Mesendoderm (in vitro differentiated cells): Measurements from ENCODE around the gene PLEKHG4.

Experiments used
- DNase-seq: peaks from one replicate; pipeline ENCODE4 v3.0.0; 2013
- H2AK5ac ChIP-seq: 2 replicates; pipeline ENCODE4 v1.6.1; 2013; ENCODE audit warnings: low read length, inconsistent platforms
- H2BK120ac ChIP-seq: 2 replicates; pipeline ENCODE4 v1.6.1; 2013; ENCODE audit warnings: low read depth, mild to moderate bottlenecking, low read length, moderate library complexity, mixed read lengths
- H2BK15ac ChIP-seq: replicated peaks from 2 replicates; pipeline ENCODE4 v1.6.1; 2013; ENCODE audit warnings: low read depth, mild to moderate bottlenecking, moderate library complexity
- H2BK5ac ChIP-seq: 2 replicates; pipeline ENCODE4 v1.6.1; 2013; ENCODE audit warnings: low read length, inconsistent platforms
- H3K18ac ChIP-seq: 2 replicates; pipeline ENCODE4 v1.6.1; 2013; ENCODE audit warnings: mild to moderate bottlenecking, low read length, mixed read lengths
- H3K23ac ChIP-seq: one replicate; pipeline ENCODE4 v1.6.1; 2013; ENCODE audit warnings: low read length
- H3K27ac ChIP-seq: 2 replicates; pipeline ENCODE4 v1.5.1; 2013; ENCODE audit warnings: low read depth, mild to moderate bottlenecking, inconsistent platforms, low read length, moderate library complexity
- H3K27me3 ChIP-seq: 2 replicates; pipeline ENCODE4 v1.6.1; 2013; ENCODE audit warnings: low read length, control low read depth, mild to moderate bottlenecking, inconsistent platforms; ENCODE audit not compliant: insufficient read depth, poor library complexity
- H3K36me3 ChIP-seq: 2 replicates; pipeline ENCODE4 v1.6.1; 2013; ENCODE audit warnings: low read length, inconsistent platforms; ENCODE audit not compliant: control insufficient read depth, insufficient read depth
- H3K4ac ChIP-seq: one replicate; pipeline ENCODE4 v1.6.1; 2013; ENCODE audit warnings: low read depth, mild to moderate bottlenecking, low read length, moderate library complexity
- H3K4me1 ChIP-seq: 2 replicates; pipeline ENCODE4 v1.6.1; 2013; ENCODE audit warnings: low read depth, low read length, inconsistent platforms; ENCODE audit not compliant: control insufficient read depth
- H3K4me2 ChIP-seq: 2 replicates; pipeline ENCODE4 v1.6.1; 2013; ENCODE audit warnings: low read length
- H3K4me3 ChIP-seq: 2 replicates; pipeline ENCODE4 v1.5.1; 2013; ENCODE audit warnings: mild to moderate bottlenecking, low read length
- H3K56ac ChIP-seq: one replicate; pipeline ENCODE4 v1.6.1; 2013; ENCODE audit warnings: low read length
- H3K79me1 ChIP-seq: 2 replicates; pipeline ENCODE4 v1.6.1; 2013; ENCODE audit warnings: low read length, inconsistent platforms
- H3K79me2 ChIP-seq: 2 replicates; pipeline ENCODE4 v1.6.1; 2013; ENCODE audit warnings: mild to moderate bottlenecking, low read length; ENCODE audit not compliant: control insufficient read depth, insufficient read depth
- H3K9ac ChIP-seq: 2 replicates; pipeline ENCODE4 v1.6.1; 2013; ENCODE audit warnings: low read length, inconsistent platforms
- H4K5ac ChIP-seq: one replicate; pipeline ENCODE4 v1.6.1; 2013; ENCODE audit warnings: low read length
- H4K8ac ChIP-seq: one replicate; pipeline ENCODE4 v1.6.1; 2013; ENCODE audit warnings: low read depth, mild to moderate bottlenecking, control low read depth, low read length, moderate library complexity
- WGBS: extraction: QIAGEN DNeasy Blood & Tissue Kit; methylation state at CpG from one replicate; pipeline ENCODE4 v1.1.7; 2013; ENCODE audit warnings: low lambda C conversion rate, missing lambda C conversion rate; ENCODE audit not compliant: insufficient coverage; ENCODE audit errors: extremely low coverage; 5-methylcytosine and 5-hydroxymethylcytosine counted together

Gene PLEKHG4

GRCh38 chr16:67254801-67255552 is 24.4 kb upstream of the PLEKHG4 start:
- Histone ChIP-seq H3K18ac (no peak overlapping the region), H4K8ac (no peak overlapping the region), H2BK15ac (no peak overlapping the region), H2AK5ac (no peak overlapping the region), H3K4ac (no peak overlapping the region), H3K4me1 (no peaks in the 10 kb centered on the region), H2BK5ac (no peak overlapping the region), H3K36me3 (no peaks in the 10 kb centered on the region), H3K9ac (no peak overlapping the region), H3K27ac (no peak overlapping the region), H3K79me1 (no peaks in the 10 kb centered on the region), H3K4me2 (no peak overlapping the region), H3K4me3 (no peak overlapping the region), H3K56ac (peak overlapping the region; percentile 7), H3K23ac (no peak overlapping the region), H3K79me2 (no peaks in the 10 kb centered on the region), H2BK120ac (no peak overlapping the region), H3K27me3 (peaks cover 1% of the 10 kb centered on the region), H4K5ac (no peak overlapping the region)
- WGBS, result no CpG with 5 or more reads among the region's 18 CpGs
- no peak for DNase-seq

GRCh38 chr16:67255553-67256221 is 23.6 kb upstream of the PLEKHG4 start:
- no peaks in the 10 kb centered on the region for H3K79me1 ChIP-seq
- no peak overlapping the region for H3K4me3 ChIP-seq
- no peak overlapping the region for H4K8ac ChIP-seq
- no peaks in the 10 kb centered on the region for H3K4me1 ChIP-seq
- H3K36me3 ChIP-seq, result no peaks in the 10 kb centered on the region
- no peak overlapping the region for H2BK15ac ChIP-seq
- no peak overlapping the region for H2BK120ac ChIP-seq
- H2BK5ac ChIP-seq, result no peak overlapping the region
- H3K4me2 ChIP-seq, result no peak overlapping the region
- H3K56ac ChIP-seq, result no peak overlapping the region
- H3K9ac ChIP-seq, result no peak overlapping the region
- H3K4ac ChIP-seq, result no peak overlapping the region
- no peak overlapping the region for H4K5ac ChIP-seq
- no peaks in the 10 kb centered on the region for H3K27me3 ChIP-seq
- no peaks in the 10 kb centered on the region for H3K79me2 ChIP-seq
- H3K27ac ChIP-seq, result no peak overlapping the region
- H3K23ac ChIP-seq, result no peak overlapping the region
- no peak overlapping the region for H2AK5ac ChIP-seq
- no peak for DNase-seq
- WGBS, result no CpG with 5 or more reads among the region's 17 CpGs
- H3K18ac ChIP-seq, result no peak overlapping the region

- no peak overlapping the region for H4K8ac ChIP-seq
- no peaks in the 10 kb centered on the region for H3K27me3 ChIP-seq
- no peak overlapping the region for H3K4me2 ChIP-seq
- H3K36me3 ChIP-seq, result no peaks in the 10 kb centered on the region
- H3K56ac ChIP-seq, result no peak overlapping the region
- H3K4me1 ChIP-seq, result no peaks in the 10 kb centered on the region
- no peak overlapping the region for H3K9ac ChIP-seq
- H4K5ac ChIP-seq, result no peak overlapping the region
- H3K18ac ChIP-seq, result no peak overlapping the region
- H3K79me2 ChIP-seq, result no peaks in the 10 kb centered on the region
- no peak overlapping the region for H3K23ac ChIP-seq
- no peak overlapping the region for H3K27ac ChIP-seq
- WGBS, result no CpG with 5 or more reads among the region's 11 CpGs
- H2BK5ac ChIP-seq, result no peak overlapping the region
- no peak for DNase-seq
- no peak overlapping the region for H3K4me3 ChIP-seq
- H3K4ac ChIP-seq, result no peak overlapping the region
- no peaks in the 10 kb centered on the region for H3K79me1 ChIP-seq
- no peak overlapping the region for H2AK5ac ChIP-seq
- H2BK120ac ChIP-seq, result no peak overlapping the region
- H2BK15ac ChIP-seq, result no peak overlapping the region
Measured at GRCh38 chr16:67256701-67257230, 22.6 kb upstream of the PLEKHG4 start.

GRCh38 chr16:67257486-67258160 is 21.7 kb upstream of the PLEKHG4 start:
- Histone ChIP-seq H3K27ac (no peak overlapping the region), H3K23ac (no peak overlapping the region)
- WGBS, result no CpG with 5 or more reads among the region's 4 CpGs

GRCh38 chr16:67258161-67258835 is 21.0 kb upstream of the PLEKHG4 start:
- no peaks in the 10 kb centered on the region for H3K27me3 ChIP-seq
- no peak overlapping the region for H2BK5ac ChIP-seq
- no peak overlapping the region for H3K27ac ChIP-seq
- peaks cover 6% of the 10 kb centered on the region for H3K4me1 ChIP-seq
- WGBS, result no CpG with 5 or more reads among the region's 11 CpGs
- no peaks in the 10 kb centered on the region for H3K36me3 ChIP-seq
- no peaks in the 10 kb centered on the region for H3K79me2 ChIP-seq
- DNase-seq, result no peak
- no peak overlapping the region for H3K4ac ChIP-seq
- no peak overlapping the region for H3K4me2 ChIP-seq
- no peak overlapping the region for H3K23ac ChIP-seq
- H3K79me1 ChIP-seq, result no peaks in the 10 kb centered on the region
- no peak overlapping the region for H3K56ac ChIP-seq
- no peak overlapping the region for H3K4me3 ChIP-seq
- H2BK120ac ChIP-seq, result no peak overlapping the region
- no peak overlapping the region for H4K8ac ChIP-seq
- H2BK15ac ChIP-seq, result no peak overlapping the region
- H3K9ac ChIP-seq, result no peak overlapping the region
- no peak overlapping the region for H2AK5ac ChIP-seq
- H3K18ac ChIP-seq, result no peak overlapping the region
- H4K5ac ChIP-seq, result no peak overlapping the region

More at GRCh38 chr16:67257486-67258160, 21.7 kb upstream of the PLEKHG4 start:
- no peak overlapping the region for H2BK15ac ChIP-seq
- no peaks in the 10 kb centered on the region for H3K36me3 ChIP-seq
- no peak overlapping the region for H3K4ac ChIP-seq
- no peak overlapping the region for H2BK5ac ChIP-seq
- no peak overlapping the region for H3K56ac ChIP-seq
- H3K18ac ChIP-seq, result no peak overlapping the region
- peaks cover 1% of the 10 kb centered on the region for H3K4me1 ChIP-seq
- H2AK5ac ChIP-seq, result no peak overlapping the region
- no peak for DNase-seq
- no peaks in the 10 kb centered on the region for H3K79me1 ChIP-seq
- no peak overlapping the region for H2BK120ac ChIP-seq
- no peak overlapping the region for H4K8ac ChIP-seq
- H4K5ac ChIP-seq, result no peak overlapping the region
- no peak overlapping the region for H3K4me3 ChIP-seq
- H3K4me2 ChIP-seq, result no peak overlapping the region
- H3K9ac ChIP-seq, result no peak overlapping the region
- no peaks in the 10 kb centered on the region for H3K27me3 ChIP-seq
- H3K79me2 ChIP-seq, result no peaks in the 10 kb centered on the region
